GM18519 (cell line): ENCODE data around the gene ATG4B.
A peak's percentile ranks its signal among the peaks of the same experiment; 100 is the strongest.
"Not testable (repeated sequence)": the region's sequence is repeated elsewhere in the genome, so short reads cannot be mapped to it uniquely, and the experiment has no call there.

ENCODE experiments used
- ATAC-seq: cut with Tn5 transposase; IDR thresholded peaks from one replicate; pipeline ENCODE4 v1.9.1; 2021; ENCODE audit warnings: mild to moderate bottlenecking, moderate library complexity; ENCODE audit not compliant: unreplicated experiment, low FRiP score

ATG4B gene

DNA sequence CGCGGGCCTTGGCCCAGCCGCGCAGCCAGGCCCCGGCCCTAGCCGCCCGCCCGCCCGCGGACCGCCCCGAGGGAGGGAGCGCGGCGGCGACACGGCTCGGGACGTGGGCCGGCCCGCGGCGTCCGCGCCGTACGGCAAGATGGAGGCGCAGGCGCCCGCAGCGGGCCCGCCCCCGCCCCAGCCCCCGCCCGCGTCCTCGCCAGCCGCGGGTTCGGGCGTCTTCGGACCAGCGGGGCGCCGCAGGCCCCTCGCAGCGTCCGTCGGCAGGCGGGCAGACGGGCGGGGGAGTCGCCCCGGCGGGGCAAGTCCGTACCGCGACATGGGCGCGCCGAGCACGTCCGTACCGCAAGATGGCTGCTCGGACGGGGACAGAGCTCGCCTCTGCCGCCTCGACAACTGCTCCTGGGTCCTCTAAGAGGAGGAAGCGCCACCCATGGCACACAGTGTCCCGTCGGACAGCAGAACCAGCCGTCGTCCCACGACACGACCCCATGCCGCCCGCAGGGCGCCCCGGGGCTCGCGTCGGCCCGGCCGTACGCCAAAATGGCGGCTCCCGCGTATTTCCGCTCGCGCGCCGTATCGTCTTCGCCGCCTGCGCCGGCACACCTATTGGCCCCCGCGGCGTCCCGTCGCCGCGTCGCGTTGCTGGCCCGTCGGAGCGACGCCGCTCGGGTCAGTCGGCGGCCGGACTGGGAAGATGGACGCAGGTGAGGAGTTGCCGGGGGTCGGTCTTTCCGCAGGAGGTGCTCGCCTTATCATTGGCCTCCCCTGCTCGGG, at the start of gene ATG4B, which contains the start of gene THAP4:
TSS of gene ATG4B (plus strand) at position 676 of the 777 bp plus-strand sequence. CDS start at position 698, 22 bp downstream.
TSS of gene THAP4 (minus strand) at position 141 of the 777 bp plus-strand sequence. CDS start 141 bp downstream, outside the sequence.
- peak; percentile 35 for ATAC-seq

DNA sequence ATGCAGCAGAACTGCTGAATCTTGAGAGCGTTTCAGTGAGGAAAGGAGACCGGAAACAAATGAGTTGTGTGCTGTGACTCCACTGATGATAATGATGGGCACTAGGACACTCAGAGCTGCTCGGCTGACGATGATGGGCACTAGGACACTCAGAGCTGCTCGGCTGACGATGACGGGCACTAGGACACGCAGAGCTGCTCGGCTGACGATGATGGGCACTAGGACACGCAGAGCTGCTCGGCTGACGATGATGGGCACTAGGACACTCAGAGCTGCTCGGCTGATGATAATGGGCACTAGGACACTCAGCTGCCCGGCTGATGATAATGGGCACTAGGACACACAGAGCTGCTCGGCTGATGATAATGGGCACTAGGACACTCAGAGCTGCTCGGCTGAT, 47.6 kb upstream of the ATG4B start:
- ATAC-seq: not testable (repeated sequence)

GRCh38 chr2:241590496-241591455, 46.7 kb upstream of the ATG4B start:
- ATAC-seq: not testable (repeated sequence)

GRCh38 chr2:241592126-241592845, 45.2 kb upstream of the ATG4B start:
- no peak for ATAC-seq

- ATAC-seq: no peak
Observed at GRCh38 chr2:241593271-241593670, 44.2 kb upstream of the ATG4B start.

DNA sequence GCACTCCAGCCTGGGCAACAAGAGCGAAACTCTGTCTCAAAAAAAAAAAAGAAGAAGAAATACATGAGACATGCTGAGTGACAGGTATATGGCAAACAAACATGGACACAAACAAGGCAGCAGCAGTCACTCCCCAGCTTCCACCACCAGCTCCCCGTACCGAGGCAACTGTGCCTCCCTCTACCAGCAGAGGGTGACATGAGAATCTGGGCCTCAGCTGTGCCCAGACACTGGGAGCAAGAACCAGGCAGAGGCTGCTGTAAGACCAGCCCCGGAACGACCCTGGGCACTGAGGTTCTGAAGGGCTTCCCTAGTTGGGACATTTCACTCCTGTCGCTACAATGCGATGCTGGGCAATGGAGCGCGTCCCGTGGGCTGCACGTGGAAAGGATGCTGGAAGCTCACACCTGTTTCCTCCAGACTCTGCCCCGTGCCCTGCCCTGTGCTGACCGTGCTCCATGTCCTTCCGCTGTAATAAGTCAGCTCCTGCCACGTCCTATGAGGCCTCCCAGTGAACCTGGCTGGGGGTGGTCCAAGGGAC, 41.8 kb upstream of the ATG4B start:
- ATAC-seq: no peak

DNA sequence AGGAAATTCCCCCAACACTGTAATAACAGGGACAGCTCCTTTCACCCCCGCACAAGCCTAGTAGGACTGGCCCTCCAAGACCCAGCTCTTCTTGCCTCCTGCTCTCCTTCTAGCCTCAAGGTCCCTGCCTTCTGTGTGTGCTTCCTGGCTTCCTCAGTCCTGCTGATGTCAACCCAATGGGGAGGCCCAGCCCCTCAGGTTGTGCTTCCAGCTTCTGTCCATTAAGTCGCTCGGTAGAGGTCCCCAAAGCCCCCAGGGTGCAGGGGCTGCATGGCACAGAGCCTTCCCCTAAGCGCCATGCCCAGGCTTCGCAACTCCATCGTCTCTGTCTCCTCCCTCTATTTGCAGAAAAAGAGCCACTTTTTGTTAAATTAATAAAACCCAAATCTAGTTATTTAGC, 39.9 kb upstream of the ATG4B start:
- no peak for ATAC-seq

GRCh38 chr2:241598061-241598460, 39.4 kb upstream of the ATG4B start:
- no peak for ATAC-seq

GRCh38 chr2:241598487-241598886, 39.0 kb upstream of the ATG4B start:
- ATAC-seq: no peak

GRCh38 chr2:241599615-241600014, 37.9 kb upstream of the ATG4B start:
- ATAC-seq: no peak

- no peak for ATAC-seq
Observed at GRCh38 chr2:241601841-241602240, 35.7 kb upstream of the ATG4B start.

DNA sequence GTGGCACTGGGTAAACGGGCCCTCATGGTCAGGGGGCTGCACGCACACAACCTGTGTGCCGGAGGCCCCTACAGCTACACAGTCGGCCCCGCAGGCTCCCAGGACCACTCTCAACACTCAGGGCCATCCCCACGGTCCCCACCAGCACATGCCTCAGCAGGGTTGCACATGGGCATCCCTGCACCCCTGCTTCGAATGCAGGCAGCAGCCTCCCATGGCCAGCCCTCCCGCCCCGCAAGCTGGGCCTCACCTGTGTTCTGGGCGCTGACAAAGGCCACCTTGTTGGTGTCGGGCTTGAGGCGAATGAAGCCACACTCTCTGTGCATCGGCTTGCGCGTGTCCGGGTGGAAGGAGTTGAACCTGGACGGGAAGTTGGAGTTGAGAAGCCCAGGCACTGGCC, 34.8 kb upstream of the ATG4B start:
- no peak for ATAC-seq

DNA sequence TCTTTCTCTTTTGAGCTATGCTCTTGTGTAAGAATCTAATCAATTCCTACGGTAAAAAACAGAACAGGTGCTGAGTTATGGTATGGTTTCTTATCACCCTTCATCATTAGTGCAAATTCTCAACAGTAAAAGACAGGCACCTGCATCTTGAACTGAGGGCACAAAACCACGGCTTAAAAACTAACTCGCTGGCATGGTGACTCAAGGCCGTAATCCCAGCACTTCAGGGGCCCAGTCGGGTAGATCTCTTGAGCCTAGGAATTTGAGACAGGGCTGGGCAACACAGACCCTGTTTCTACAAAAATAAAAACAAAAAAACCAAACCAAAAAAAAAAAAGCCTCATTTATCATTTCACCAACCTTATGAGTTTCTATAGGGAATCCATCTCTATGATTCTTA, 33.8 kb upstream of the ATG4B start:
- no peak for ATAC-seq

DNA sequence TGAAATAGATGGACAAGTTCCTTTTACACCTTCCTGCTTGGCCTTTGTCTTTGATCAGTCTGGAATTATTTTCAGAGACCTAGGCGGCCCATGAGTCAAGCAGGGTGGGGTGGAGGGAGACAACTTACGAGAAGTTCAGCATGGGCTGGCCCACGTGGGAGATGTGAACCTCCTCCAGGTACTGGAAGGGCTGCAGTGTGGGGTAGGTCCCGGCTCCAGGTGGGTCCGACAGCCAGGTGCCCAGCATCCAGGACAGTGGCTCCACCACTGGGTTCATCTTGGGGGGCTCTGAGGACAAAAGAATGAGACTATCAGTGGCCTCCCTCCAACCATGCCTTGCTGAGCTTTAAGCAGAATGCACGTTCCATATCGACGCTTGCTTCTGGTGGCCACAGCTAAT, 31.3 kb upstream of the ATG4B start:
- ATAC-seq: no peak

DNA sequence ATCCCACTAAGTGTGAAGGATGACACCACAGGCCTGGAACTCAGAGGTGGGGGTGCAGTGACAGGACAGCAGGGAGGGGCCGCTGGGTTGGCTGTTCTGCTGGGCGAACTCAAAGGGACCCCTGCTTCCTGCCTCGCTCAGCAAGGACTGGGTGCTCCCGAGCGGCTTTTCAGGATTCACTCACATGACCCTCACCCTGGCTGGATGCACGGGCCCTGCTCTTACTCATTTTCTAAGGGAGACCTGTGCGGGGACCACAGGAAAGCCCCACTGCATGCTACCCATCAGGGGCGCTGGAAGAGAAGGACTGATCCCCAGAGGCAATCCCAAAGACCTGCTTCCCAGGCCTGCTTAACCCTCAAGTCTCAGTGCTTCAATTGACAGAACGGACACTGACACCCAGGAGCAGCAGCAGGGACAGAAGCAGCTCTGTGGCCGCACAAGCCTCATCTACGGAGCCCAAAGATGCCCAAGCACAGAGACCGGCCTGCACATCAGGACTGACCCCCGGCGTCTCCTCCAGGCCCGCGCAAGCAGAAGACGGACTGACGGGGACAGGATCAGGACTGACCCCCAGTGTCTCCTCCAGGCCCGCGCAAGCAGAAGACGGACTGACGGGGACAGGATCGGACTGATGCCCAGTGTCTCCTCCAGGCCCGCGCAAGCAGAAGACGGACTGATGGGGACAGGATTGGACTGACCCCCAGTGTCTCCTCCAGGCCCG, 30.2 kb upstream of the ATG4B start:
- no peak for ATAC-seq

DNA sequence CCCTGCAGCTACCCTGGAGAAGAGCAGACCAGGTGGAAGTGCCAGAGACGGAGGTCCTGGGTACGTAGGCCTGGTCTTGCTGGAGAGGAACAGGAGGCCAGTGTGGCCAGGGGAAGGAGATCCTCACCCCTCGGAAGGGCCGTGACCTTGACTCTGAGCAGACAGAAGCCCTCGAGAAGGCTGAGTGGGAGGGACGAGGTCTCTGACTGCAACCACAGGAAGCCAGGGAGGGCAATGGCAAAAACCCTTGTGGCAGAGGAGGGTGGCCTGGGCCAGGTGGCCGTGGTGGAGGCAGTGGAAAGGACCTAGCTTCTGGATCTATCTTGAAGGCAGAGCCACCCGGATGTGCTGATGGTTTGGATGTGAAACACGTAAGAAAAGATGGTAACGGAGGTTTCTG, 28.6 kb upstream of the ATG4B start:
- ATAC-seq: no peak

DNA sequence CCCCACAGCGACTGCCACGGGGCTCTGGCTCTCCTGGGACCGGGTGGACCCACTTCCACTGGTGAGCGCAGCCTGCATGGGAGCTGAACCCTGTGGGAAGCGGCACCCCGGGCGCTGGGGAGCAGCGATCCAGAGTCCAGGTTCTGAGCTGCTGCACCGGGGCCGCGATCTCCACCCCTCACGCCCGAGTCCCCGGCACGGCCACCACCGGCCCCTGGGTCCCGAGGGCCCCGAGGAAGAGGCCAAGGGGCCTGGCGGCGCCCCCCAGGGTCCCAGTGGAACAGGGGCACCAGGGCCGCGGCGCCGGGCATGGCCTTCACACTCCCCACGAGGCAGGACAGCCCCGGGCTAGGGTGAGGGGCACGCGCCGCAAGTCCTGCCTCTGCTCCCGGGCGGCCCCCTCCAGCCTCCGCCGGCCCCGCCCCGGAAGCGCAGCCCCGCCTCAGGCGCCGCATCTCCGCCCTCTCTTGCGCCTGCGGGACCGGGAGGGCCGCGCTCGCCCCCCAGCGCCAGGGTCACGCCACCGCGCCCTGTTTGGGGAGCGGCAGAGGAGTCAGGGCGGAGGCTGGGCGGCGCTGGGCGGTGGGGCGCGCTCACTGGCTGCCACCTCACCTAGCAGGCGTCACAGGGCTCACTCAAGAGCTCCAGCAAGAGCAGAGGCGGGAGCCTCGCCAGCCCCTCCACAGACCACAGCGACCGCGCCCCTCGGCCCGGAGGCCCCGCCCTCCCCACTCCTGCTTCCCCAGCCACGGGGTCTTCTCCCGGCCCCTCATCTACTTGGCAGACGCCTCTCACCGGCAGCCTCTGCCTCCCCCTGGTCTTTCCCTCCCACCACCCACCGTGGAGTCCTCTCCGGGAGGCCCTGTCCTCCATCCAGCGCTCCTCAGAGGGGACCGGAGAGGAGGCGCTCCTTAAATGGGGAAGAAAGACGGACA, 27.4 kb upstream of the ATG4B start:
- ATAC-seq: peak; percentile 83

GRCh38 chr2:241611062-241611461, 26.4 kb upstream of the ATG4B start:
- no peak for ATAC-seq
